Suppressor macrophage (primary cell): ENCODE measurements around the gene ANP32D.
"Not testable (repeated sequence)": the region's sequence is repeated elsewhere in the genome, so short reads cannot be mapped to it uniquely, and the experiment has no call there.

Source experiments
- DNase-seq, 4 experiments: peaks; one replicate each; pipeline ENCODE4 v3.0.0-alpha.2; 2020 to 2022

The ANP32D gene

DNA sequence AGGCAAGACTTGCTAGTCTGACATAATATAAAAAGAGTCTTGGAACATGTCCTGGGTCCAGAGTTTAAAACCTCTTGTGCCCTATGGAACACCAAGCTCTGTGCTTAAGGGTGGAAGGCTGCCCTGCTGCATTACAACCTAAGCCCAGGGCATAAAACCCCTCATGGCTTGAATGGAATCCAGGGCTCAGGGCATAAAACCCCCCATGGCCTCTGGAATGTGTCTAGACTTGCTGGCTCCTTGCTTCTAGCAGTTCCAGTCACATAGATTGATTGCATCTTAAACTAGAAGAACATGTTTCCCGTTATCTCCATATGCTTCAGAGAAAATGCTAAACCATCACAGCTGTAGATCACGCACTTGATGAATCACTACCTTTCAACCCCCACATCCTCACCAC, 34.5 kb downstream of the ANP32D start:
- DNase-seq: not testable (repeated sequence)

DNA sequence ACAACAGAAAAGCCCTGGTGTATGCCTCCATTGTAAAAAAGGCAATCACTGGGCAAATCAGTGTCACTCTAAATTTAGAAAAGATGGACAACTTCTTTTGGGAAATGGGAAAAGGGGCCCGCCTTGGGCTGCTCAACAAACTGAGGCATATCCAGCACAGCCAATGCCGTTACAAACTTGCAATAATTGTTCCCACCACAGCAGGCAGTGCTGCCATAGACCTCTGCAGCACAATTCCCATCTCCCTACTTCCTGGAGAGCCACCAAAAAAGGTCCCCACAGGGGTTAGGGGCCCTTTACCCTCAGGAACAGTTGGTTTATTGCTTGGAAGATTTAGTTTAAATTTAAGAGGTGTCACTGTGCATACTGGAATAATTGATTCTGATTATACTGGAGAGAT, 36.6 kb downstream of the ANP32D start:
- DNase-seq: no peak

DNA sequence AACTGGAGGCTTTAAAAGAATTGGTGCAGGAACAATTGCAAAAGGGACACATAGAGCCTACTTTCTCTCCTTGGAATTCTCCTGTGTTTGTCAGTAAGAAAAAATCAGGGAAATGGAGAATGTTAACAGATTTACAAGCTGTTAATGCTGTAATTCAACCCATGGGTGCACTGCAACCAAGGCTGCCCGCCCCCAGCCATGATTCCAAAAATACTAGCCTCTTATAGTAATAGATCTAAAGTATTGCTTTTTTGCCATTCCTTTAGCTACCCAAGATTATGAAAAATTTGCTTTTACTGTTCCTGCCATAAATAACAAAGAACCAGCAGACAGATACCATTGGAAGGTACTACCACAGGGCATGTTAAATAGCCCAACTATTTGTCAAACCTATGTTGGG, 37.8 kb downstream of the ANP32D start:
- no peak for DNase-seq

DNA sequence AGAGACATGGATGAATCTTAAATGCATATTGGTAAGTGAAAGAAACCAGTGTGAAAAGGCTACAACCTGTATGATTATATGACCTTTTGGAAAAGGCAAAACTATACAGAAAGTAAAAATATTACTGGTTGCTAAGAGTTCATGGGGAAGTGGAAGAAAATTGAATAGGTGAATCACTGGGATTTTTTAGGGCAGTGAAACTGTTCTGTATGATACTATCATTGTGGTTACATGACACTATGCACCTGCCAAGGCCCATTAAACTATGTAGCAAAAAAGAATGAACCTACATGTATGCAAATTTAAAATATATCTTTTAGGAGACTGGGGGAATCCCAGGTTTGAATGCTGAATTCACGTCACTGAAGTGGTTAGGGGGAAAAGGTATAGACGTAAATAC, 40.5 kb downstream of the ANP32D start:
- no peak for DNase-seq

DNA sequence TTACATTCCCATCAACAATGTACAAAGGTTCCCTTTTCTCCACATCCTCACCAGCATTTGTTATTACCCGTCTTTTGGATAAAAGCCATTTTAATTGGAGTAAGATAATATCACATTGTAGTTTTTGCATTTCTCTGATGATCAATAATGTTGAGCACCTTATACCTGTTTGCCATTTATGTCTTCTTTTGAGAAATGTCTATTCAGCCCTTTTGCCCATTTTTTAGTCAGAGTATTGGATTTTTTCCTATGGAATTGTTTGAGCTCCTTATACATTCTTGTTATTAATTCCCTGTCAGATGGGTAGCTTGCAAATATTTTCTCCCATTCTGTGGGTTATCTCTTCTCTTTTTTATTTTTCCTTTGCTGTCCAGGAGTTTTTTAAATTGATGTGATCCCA, 42.4 kb downstream of the ANP32D start:
- no peak for DNase-seq

DNA sequence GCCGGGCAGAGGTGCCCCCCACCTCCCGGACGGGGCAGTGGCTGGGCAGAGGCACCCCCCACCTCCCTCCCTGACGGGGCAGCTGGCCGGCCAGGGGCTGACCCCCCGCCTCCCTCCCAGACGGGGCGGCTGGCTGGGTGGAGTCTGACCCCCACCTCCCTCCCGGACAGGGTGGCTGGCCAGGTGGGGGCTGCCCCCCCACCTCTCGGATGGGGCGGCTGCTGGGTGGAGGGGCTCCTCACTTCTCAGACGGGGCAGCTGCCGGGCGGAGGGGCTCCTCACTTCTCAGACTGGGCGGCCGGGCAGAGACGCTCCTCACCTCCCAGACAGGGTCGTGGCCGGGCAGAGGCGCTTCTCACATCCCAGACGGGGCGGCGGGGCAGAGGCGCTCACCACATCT, 48.0 kb downstream of the ANP32D start:
- DNase-seq: not testable (repeated sequence)
